HepG2 (cell line): ENCODE data around the gene LRRC45. TPM values are rescaled to one million over a fixed set of nuclear protein-coding genes. Genes with fewer than 3 reads are reported as not detected.

ENCODE experiments used
- DR1 ChIP-seq: sonication (generic); formaldehyde crosslinking; IDR thresholded peaks from 2 replicates; pipeline ENCODE4 v1.8.0; 2021; ENCODE audit warnings: mild to moderate bottlenecking, missing genetic modification reagents, inconsistent platforms
- FOXK1 ChIP-seq: sonication (generic); formaldehyde crosslinking; IDR thresholded peaks from 2 replicates; pipeline ENCODE4 v1.4.0; 2020; ENCODE audit warnings: low read depth, missing genetic modification reagents, borderline replicate concordance
- HHEX ChIP-seq: IDR thresholded peaks from 2 replicates; pipeline ENCODE4 v1.6.1; 2016; ENCODE audit warnings: control low read depth
- IKZF1 ChIP-seq: fragments of 450-650 bp; IDR thresholded peaks from 2 replicates; pipeline ENCODE4 v1.7.1; 2016
- IKZF4 ChIP-seq: sonication (generic); formaldehyde crosslinking; IDR thresholded peaks from 2 replicates; pipeline ENCODE4 v1.5.1; 2020; ENCODE audit warnings: borderline replicate concordance, mild to moderate bottlenecking, low read depth, missing genetic modification reagents; ENCODE audit errors: not compliant biosample characterization
- NAIF1 ChIP-seq: sonication (generic); formaldehyde crosslinking; IDR thresholded peaks from 2 replicates; pipeline ENCODE4 v1.5.0; 2020; ENCODE audit warnings: mild to moderate bottlenecking, missing genetic modification reagents, borderline replicate concordance
- SNAPC4 ChIP-seq: sonication (generic); formaldehyde crosslinking; IDR thresholded peaks from 2 replicates; pipeline ENCODE4 v1.4.0; 2020; ENCODE audit warnings: mild to moderate bottlenecking, missing genetic modification reagents
- TIGD3 ChIP-seq: sonication (generic); formaldehyde crosslinking; IDR thresholded peaks from 2 replicates; pipeline ENCODE4 v1.5.1; 2020; ENCODE audit warnings: mild to moderate bottlenecking, missing genetic modification reagents, borderline replicate concordance
- YEATS2 ChIP-seq: sonication (generic); formaldehyde crosslinking; IDR thresholded peaks from 2 replicates; pipeline ENCODE4 v1.4.0; 2020; ENCODE audit warnings: missing genetic modification reagents, borderline replicate concordance
- ZFP36 ChIP-seq: fragments of 150-350 bp; IDR thresholded peaks from 2 replicates; pipeline ENCODE4 v1.6.1; 2018; ENCODE audit warnings: borderline replicate concordance, low read length, low read depth; ENCODE audit not compliant: partially characterized antibody
- ZFP36L1 ChIP-seq: sonication (generic); formaldehyde crosslinking; IDR thresholded peaks from 2 replicates; pipeline ENCODE4 v1.8.0; 2022; ENCODE audit warnings: mild to moderate bottlenecking, missing genetic modification reagents, moderate library complexity
- ZNF33A ChIP-seq: sonication (generic); formaldehyde crosslinking; IDR thresholded peaks from 2 replicates; pipeline ENCODE4 v1.5.1; 2020; ENCODE audit warnings: missing genetic modification reagents, mild to moderate bottlenecking, moderate library complexity, borderline replicate concordance
- ZNF441 ChIP-seq: sonication (generic); formaldehyde crosslinking; IDR thresholded peaks from 2 replicates; pipeline ENCODE4 v1.7.0; 2021; ENCODE audit warnings: missing genetic modification reagents, borderline replicate concordance
- ZSCAN20 ChIP-seq: sonication (generic); formaldehyde crosslinking; IDR thresholded peaks from 2 replicates; pipeline ENCODE4 v1.4.0; 2020; ENCODE audit warnings: missing genetic modification reagents, mild to moderate bottlenecking, borderline replicate concordance
- polyA plus RNA-seq, 8 experiments: library from polyadenylated mRNA; depleted of rRNA in 3 of 8; stranded (reverse) in 7 of 8; unstranded in 1 of 8; fragments of >200 nt; fragmentation: Illumina TruSeq in 4 of 8; extraction: Trizol in 4 of 8; gene quantifications; 2 replicates each; pipeline versions ENCODE4 v1.2.1 to v1.2.3, GENCODE V29; 2011 to 2016; ENCODE audit warnings: low read depth in 4 of 8, missing spikeins in 1 of 8, mixed read lengths in 1 of 8; ENCODE audit not compliant: insufficient read depth in 1 of 8
- total RNA-seq, 5 experiments: library from RNA; depleted of rRNA; stranded (reverse); fragments of >200 nt; fragmentation: Illumina TruSeq; extraction: Trizol; gene quantifications; 2 replicates each; pipeline ENCODE4 v1.2.3, GENCODE V29; 2016; ENCODE audit warnings: low read depth in 1 of 5
- TF ChIP-seq, protein P1 (sequence below): sonication (generic); formaldehyde crosslinking; IDR thresholded peaks from 2 replicates; pipeline ENCODE4 v1.9.0; 2022; ENCODE audit warnings: missing genetic modification reagents, mild to moderate bottlenecking, borderline replicate concordance
- TF ChIP-seq, protein P2 (sequence below): sonication (generic); formaldehyde crosslinking; IDR thresholded peaks from 2 replicates; pipeline ENCODE4 v1.9.0; 2021; ENCODE audit warnings: missing genetic modification reagents, borderline replicate concordance
- TF ChIP-seq, protein P3 (sequence below): fragments of 450-650 bp; IDR thresholded peaks from 2 replicates; pipeline ENCODE4 v1.6.1; 2017

The LRRC45 gene
- total and polyA plus RNA-seq, 2 of the 13 experiments (the other 11 are each of a cell fraction or from before 2014, with no cell fraction given) = 11.6 to 48.1 TPM

GRCh38 chr17:82000803-82001570, 22.1 kb upstream of the LRRC45 start (continued):
- TF ChIP-seq ZNF441 (CRISPR knock-in tag) (no peak; the same call in 1 of the 2 replicates), SNAPC4 (CRISPR knock-in tag) (peak; percentile 93; the same call in 1 of the 2 replicates), ZFP36L1 (CRISPR knock-in tag) (peak; percentile 86; the same call in 1 of the 2 replicates), HHEX (0 out of 2 replicates have a peak, but pooled peaks have one; percentile 50), IKZF4 (CRISPR knock-in tag) (no peak), NAIF1 (CRISPR knock-in tag) (0 out of 2 replicates have a peak, but pooled peaks have one; percentile 49), TIGD3 (CRISPR knock-in tag) (no peak), ZSCAN20 (0 out of 2 replicates have a peak, but pooled peaks have one; percentile 88), FOXK1 (CRISPR knock-in tag) (peak; percentile 92), DR1 (CRISPR knock-in tag) (peak; percentile 62), ZFP36 (no peak), YEATS2 (peak; percentile 77; the same call in 1 of the 2 replicates), IKZF1 (no peak), ZNF33A (CRISPR knock-in tag) (no peak)
- TF ChIP-seq, protein P1, sequence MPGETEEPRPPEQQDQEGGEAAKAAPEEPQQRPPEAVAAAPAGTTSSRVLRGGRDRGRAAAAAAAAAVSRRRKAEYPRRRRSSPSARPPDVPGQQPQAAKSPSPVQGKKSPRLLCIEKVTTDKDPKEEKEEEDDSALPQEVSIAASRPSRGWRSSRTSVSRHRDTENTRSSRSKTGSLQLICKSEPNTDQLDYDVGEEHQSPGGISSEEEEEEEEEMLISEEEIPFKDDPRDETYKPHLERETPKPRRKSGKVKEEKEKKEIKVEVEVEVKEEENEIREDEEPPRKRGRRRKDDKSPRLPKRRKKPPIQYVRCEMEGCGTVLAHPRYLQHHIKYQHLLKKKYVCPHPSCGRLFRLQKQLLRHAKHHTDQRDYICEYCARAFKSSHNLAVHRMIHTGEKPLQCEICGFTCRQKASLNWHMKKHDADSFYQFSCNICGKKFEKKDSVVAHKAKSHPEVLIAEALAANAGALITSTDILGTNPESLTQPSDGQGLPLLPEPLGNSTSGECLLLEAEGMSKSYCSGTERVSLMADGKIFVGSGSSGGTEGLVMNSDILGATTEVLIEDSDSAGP (CRISPR knock-in tag) = peak; percentile 95
- TF ChIP-seq, protein P2, sequence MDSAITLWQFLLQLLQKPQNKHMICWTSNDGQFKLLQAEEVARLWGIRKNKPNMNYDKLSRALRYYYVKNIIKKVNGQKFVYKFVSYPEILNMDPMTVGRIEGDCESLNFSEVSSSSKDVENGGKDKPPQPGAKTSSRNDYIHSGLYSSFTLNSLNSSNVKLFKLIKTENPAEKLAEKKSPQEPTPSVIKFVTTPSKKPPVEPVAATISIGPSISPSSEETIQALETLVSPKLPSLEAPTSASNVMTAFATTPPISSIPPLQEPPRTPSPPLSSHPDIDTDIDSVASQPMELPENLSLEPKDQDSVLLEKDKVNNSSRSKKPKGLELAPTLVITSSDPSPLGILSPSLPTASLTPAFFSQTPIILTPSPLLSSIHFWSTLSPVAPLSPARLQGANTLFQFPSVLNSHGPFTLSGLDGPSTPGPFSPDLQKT (CRISPR knock-in tag) = no peak
- TF ChIP-seq, protein P3, sequence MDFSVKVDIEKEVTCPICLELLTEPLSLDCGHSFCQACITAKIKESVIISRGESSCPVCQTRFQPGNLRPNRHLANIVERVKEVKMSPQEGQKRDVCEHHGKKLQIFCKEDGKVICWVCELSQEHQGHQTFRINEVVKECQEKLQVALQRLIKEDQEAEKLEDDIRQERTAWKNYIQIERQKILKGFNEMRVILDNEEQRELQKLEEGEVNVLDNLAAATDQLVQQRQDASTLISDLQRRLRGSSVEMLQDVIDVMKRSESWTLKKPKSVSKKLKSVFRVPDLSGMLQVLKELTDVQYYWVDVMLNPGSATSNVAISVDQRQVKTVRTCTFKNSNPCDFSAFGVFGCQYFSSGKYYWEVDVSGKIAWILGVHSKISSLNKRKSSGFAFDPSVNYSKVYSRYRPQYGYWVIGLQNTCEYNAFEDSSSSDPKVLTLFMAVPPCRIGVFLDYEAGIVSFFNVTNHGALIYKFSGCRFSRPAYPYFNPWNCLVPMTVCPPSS = no peak
